HL-60 (cell line): Measurements from ENCODE around the gene RAB11FIP5.

Source experiments
- GABPA ChIP-seq: IDR thresholded peaks from 2 replicates; pipeline ENCODE4 v1.6.1; 2012; ENCODE audit warnings: low read depth
- POLR2AphosphoS5 ChIP-seq: IDR thresholded peaks from 2 replicates; pipeline ENCODE4 v1.6.1; 2012; ENCODE audit warnings: low read depth
- REST ChIP-seq: IDR thresholded peaks from 2 replicates; pipeline ENCODE4 v1.6.1; 2012; ENCODE audit warnings: low read depth; ENCODE audit not compliant: insufficient replicate concordance
- TF ChIP-seq, protein P1 (sequence below): IDR thresholded peaks from one replicate; pipeline ENCODE4 v1.5.1; 2011; ENCODE audit warnings: low read length, control low read depth, inconsistent platforms; ENCODE audit not compliant: insufficient read depth

DNA sequence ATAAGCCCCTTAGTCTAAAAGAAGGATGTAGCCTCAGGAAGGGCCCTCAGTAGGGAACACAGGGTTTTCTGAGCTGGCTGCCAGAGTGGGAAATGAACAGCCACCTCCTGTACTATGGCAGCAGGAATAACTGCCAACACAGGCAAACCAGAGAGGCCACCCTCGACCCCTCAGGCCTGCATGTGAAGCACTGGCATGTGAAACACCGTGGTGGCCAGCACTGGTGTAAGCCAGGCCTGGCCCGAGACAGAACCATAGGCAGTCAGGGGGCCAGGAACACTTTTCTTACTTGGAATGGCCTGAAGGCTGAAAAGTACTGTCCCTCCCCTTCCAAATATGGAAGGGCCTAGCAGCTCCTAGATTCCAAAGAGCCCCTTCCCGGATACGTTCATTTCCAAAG is 69.5 kb downstream of the RAB11FIP5 start:
- TF ChIP-seq, protein P1, sequence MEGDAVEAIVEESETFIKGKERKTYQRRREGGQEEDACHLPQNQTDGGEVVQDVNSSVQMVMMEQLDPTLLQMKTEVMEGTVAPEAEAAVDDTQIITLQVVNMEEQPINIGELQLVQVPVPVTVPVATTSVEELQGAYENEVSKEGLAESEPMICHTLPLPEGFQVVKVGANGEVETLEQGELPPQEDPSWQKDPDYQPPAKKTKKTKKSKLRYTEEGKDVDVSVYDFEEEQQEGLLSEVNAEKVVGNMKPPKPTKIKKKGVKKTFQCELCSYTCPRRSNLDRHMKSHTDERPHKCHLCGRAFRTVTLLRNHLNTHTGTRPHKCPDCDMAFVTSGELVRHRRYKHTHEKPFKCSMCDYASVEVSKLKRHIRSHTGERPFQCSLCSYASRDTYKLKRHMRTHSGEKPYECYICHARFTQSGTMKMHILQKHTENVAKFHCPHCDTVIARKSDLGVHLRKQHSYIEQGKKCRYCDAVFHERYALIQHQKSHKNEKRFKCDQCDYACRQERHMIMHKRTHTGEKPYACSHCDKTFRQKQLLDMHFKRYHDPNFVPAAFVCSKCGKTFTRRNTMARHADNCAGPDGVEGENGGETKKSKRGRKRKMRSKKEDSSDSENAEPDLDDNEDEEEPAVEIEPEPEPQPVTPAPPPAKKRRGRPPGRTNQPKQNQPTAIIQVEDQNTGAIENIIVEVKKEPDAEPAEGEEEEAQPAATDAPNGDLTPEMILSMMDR, result no peak
- no peak for TF ChIP-seq POLR2AphosphoS5
- TF ChIP-seq REST, result no peak
- no peak for TF ChIP-seq GABPA
